D341Med (cell line): ENCODE measurements around the gene TRAPPC6A.

ENCODE experiments used
- DNase-seq: peaks from one replicate; pipeline ENCODE4 v3.0.0; 2012; ENCODE audit warnings: low spot score

TRAPPC6A gene

GRCh38 chr19:45163156-45163555 lies 14.9 kb downstream of the TRAPPC6A start:
- no peak for DNase-seq

GRCh38 chr19:45162608-45163143 lies 15.4 kb downstream of the TRAPPC6A start:
- no peak for DNase-seq

GRCh38 chr19:45161738-45162607 lies 16.1 kb downstream of the TRAPPC6A start:
- no peak for DNase-seq

- no peak for DNase-seq
Measured at GRCh38 chr19:45160870-45161737, 16.9 kb downstream of the TRAPPC6A start, which contains the start of gene NKPD1. NKPD1 (minus strand) TSS chr19:45160982; CDS start chr19:45160150, 832 bp downstream.

GRCh38 chr19:45159971-45160324 lies 18.1 kb downstream of the TRAPPC6A start:
- no peak for DNase-seq

GRCh38 chr19:45159210-45159970 lies 18.6 kb downstream of the TRAPPC6A start:
- no peak for DNase-seq

- no peak for DNase-seq
Measured at GRCh38 chr19:45158503-45159209, 19.4 kb downstream of the TRAPPC6A start.

- DNase-seq = no peak
Measured at GRCh38 chr19:45156751-45157150, 21.3 kb downstream of the TRAPPC6A start.

GRCh38 chr19:45156011-45156630 lies 21.9 kb downstream of the TRAPPC6A start:
- no peak for DNase-seq

- DNase-seq = no peak
Measured at GRCh38 chr19:45154064-45154827, 23.8 kb downstream of the TRAPPC6A start.

GRCh38 chr19:45153339-45154063 lies 24.5 kb downstream of the TRAPPC6A start:
- no peak for DNase-seq

GRCh38 chr19:45152504-45153338 lies 25.3 kb downstream of the TRAPPC6A start:
- DNase-seq = no peak

GRCh38 chr19:45151821-45152503 lies 26.1 kb downstream of the TRAPPC6A start:
- no peak for DNase-seq

- DNase-seq = no peak
Measured at GRCh38 chr19:45151320-45151719, 26.7 kb downstream of the TRAPPC6A start.

GRCh38 chr19:45150751-45151281 lies 27.2 kb downstream of the TRAPPC6A start:
- DNase-seq = no peak

GRCh38 chr19:45150180-45150579 lies 27.9 kb downstream of the TRAPPC6A start:
- DNase-seq = no peak

- no peak for DNase-seq
Measured at GRCh38 chr19:45149129-45149528, 28.9 kb downstream of the TRAPPC6A start.
